GM23338 (cell line): ENCODE data around the gene TUBA4B.

Source experiments
- EZH2 ChIP-seq: fragments of 200-600 bp; sonication (generic); IDR thresholded peaks from one replicate; pipeline ENCODE4 v1.8.0; 2017; ENCODE audit warnings: antibody characterized with exemption, mild to moderate bottlenecking, low read depth; ENCODE audit not compliant: unreplicated experiment
- TF ChIP-seq, protein P1 (sequence below), 2 experiments: fragments of 200-600 bp in 1 of 2; sonication (generic) in 1 of 2; conservative IDR thresholded peaks; 2 replicates each; pipeline versions ENCODE4 v1.5.1 to v1.6.1; 2016 to 2017; ENCODE audit warnings: antibody characterized with exemption in 2 of 2, low read depth in 2 of 2, mild to moderate bottlenecking in 2 of 2, moderate library complexity in 1 of 2

DNA sequence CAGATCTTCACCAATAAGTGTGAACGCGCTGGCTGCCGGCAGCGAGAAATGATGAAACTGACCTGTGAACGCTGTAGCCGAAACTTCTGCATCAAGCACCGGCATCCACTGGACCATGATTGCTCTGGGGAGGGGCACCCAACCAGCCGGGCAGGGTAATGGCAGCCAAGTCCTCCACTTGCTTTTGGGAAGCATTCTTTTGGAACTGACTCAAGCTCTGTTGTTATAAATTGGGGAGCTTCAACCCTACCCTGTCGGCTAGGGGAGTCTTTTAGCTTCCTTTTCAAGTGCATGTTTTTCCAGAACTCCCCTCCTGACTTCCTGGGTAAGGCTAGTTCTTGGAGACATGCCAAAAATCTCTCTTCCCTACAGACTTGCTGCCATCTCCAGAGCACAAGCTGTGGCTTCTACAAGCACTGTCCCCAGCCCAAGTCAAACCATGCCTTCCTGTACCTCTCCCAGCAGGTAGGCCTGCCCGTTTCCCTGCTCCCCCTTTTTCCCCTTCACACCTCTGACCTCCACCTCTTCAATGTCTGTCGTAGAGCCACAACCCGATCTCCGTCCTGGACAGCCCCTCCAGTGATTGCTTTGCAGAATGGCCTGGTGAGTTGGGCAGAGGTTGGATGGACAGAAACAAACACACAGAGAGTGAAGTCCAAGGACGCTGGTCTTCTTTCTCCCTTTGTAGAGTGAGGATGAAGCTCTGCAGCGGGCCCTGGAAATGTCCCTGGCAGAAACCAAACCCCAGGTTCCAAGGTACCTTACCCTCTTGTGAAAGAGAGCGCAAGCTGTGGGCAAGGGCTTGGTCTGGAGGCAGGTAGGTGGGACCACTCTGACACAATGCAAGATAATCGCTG lies 44.9 kb upstream of the TUBA4B start:
- TF ChIP-seq, protein P1, sequence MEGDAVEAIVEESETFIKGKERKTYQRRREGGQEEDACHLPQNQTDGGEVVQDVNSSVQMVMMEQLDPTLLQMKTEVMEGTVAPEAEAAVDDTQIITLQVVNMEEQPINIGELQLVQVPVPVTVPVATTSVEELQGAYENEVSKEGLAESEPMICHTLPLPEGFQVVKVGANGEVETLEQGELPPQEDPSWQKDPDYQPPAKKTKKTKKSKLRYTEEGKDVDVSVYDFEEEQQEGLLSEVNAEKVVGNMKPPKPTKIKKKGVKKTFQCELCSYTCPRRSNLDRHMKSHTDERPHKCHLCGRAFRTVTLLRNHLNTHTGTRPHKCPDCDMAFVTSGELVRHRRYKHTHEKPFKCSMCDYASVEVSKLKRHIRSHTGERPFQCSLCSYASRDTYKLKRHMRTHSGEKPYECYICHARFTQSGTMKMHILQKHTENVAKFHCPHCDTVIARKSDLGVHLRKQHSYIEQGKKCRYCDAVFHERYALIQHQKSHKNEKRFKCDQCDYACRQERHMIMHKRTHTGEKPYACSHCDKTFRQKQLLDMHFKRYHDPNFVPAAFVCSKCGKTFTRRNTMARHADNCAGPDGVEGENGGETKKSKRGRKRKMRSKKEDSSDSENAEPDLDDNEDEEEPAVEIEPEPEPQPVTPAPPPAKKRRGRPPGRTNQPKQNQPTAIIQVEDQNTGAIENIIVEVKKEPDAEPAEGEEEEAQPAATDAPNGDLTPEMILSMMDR (conservative IDR thresholded peaks at IDR 0.05; ENCODE audit: low read depth in 2 of 2): no peak
- TF ChIP-seq EZH2: no peak
